NCI-H82 (cell line): ENCODE results near the gene GM2A.
A peak's percentile ranks its signal among the peaks of the same experiment; 100 is the strongest.
"Not testable (repeated sequence)": the region's sequence is repeated elsewhere in the genome, so short reads cannot be mapped to it uniquely, and the experiment has no call there.

Source experiments
- DNase-seq: peaks from one replicate; lab custom pipeline; 2025; lab: John Stamatoyannopoulos, UW

GM2A gene

GRCh38 chr5:151228986-151229385 lies 24.0 kb upstream of the GM2A start:
- DNase-seq, result no peak

DNA sequence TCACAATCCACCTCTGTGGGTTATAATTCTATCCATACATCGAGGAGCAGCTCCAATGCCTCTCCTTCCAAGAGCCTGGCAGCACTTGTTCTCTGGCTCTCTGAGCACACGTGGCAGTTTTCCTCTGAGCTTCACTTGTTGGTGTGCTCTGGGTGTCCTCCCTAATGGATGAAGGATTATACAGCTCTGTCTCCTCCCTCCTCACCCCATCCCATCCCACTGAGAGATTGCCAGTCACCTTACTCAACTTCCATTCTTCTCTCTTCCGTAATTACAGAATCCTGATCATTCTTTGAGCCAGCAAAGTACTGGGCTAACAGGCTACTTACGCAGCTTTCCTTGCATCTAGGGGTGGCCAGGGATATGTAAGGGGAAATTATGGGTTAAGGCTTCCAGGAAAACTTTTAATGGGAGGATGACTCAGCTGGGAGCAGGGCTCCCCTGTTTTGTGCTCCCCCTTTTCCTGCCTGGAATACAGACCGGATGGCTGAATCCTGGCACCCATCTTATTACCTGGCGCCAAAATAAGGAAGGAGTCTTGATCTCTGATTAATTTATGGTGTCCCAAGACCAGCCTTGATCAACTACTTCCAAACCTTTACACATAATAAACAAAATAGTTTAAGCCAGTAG lies 22.8 kb upstream of the GM2A start:
- no peak for DNase-seq

- DNase-seq, result no peak
Observed at GRCh38 chr5:151231359-151231758, 21.6 kb upstream of the GM2A start.

GRCh38 chr5:151233616-151234085 lies 19.3 kb upstream of the GM2A start:
- DNase-seq, result no peak

GRCh38 chr5:151234476-151235238 lies 18.3 kb upstream of the GM2A start:
- no peak for DNase-seq

GRCh38 chr5:151235239-151235571 lies 17.8 kb upstream of the GM2A start:
- DNase-seq, result not testable (repeated sequence)

GRCh38 chr5:151236888-151237287 lies 16.1 kb upstream of the GM2A start:
- DNase-seq, result no peak

DNA sequence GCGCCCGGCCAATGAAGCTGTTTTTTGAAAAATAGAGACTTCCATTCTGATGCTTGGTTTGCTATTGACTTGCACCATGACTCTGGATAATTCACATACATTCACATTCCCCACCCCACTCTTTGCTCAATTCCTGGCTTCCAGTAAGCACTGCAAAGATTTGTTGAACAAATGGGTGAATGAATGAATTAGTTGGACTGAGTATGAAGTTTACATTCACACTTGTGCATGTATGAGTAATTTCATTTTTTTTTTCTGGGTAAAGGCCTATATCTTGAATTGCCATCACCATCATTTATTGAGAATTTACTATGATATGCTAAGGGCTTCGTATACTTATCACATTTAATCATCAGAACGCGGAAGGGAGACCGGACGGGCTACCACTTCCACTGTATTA lies 15.3 kb upstream of the GM2A start:
- DNase-seq, result no peak

GRCh38 chr5:151238303-151238741 lies 14.7 kb upstream of the GM2A start:
- DNase-seq, result no peak

GRCh38 chr5:151239237-151239861 lies 13.6 kb upstream of the GM2A start:
- no peak for DNase-seq

DNA sequence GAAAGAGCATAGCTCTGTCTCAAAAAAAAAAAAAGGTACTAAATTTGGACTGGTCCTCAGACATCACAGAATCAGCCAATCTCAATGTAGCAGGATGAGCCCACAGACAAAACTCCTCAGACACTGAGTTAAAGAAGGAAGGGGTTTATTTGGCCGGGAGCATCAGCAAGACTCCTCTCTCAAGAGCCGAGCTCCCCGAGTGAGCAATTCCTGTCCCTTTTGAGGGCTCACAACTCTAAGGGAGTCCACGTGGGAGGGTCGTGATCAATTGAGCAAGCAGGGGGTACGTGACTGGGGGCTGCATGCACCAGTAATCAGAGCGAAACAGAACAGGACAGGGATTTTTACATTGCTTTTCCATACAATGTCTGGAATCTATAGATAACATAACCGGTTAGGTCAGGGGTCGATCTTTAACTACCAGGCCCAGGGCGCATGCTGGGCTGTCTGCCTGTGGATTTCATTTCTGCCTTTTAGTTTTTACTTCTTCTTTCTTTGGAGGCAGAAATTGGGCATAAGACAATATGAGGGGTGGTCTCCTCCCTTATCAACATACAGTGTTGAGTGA lies 12.6 kb upstream of the GM2A start:
- not testable (repeated sequence) for DNase-seq

DNA sequence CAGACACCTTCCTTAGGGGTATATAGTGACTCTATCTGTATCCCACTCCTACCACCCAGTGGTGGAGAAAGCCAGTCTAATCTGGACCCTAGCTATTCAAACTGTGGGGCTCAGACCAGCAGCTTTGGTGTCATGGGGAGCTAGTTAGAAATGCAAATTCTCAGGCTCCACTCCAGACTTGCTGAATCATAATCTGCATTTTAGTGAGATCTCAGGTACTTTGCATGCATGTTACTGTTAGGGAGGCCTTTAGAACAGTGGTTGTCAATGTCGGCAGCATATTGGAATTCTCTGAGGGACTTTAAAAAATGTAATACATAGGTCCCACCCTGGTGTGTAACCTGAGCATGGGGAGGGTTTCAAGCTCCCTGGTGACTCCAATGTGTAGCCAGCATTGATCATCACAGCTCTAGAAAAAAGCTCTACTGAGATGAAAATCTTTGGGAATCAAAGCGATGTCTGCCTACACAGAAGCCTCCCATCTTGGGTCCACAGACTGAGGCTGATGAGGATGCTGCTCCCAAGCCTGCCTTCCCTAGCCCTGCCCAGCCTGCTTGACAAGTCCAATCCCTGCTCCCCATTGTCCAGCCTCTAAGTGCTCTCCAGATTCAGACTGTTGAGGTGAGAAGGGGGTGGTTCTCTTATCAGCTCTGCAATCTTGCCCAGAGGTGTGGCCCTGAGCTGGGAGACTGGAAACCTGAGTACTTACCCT lies 11.9 kb upstream of the GM2A start:
- no peak for DNase-seq

DNA sequence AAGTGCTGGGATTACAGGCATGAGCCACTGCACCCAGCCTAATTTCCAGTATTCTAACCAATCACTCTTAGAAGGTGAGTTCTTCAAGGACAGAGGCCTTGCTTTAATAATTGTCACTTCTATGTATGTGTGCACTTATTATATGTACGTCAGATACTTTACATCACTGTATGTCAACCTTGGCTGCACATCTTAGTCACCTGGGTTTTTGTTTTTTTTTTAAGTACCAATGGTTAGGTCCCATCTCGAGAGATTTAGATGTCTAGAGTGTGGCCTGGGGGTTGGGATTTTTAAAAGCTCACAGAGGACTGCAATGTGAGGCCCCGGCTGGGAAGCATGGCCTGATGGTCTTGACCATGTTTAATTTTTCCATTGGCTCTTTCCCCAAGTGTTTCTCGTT lies 9.9 kb upstream of the GM2A start:
- no peak for DNase-seq

DNA sequence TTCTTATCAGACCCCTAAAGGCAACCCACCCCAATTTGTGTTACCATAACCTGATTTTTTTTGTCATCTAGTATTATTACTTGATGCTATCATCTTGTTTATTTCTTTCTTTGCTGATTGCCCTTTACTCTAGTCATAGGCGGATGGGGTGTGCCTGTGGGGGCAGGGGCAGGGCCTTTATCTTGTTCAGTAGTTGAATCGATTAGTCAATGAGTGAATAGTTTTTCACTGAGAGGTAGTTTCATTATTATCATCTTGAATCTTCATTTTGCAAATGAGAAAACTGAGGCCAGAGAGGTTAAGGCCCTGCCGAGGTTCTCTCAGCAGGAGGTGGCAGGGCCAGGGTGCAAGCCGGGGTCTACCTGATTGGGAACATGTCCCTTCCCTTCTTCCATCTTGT lies 9.4 kb upstream of the GM2A start:
- DNase-seq, result no peak

DNA sequence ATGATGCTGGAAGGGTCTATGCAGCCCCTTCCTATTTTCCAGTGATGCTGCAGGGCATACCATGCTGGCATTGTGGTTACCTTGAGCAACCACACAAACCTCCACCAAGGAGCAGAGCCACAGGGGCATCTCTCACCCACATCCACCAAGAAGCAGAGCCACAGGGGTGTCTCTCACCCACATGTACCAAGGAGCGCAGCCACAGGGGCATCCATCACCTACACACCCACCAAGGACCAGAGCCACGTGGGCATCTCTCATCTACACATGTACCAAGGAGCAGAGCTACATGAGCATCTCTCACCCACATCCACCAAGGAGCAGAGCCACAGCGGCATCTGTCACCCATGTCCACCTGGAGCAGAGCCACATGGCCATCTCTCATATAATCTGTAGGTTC lies 8.8 kb upstream of the GM2A start:
- DNase-seq, result no peak

- no peak for DNase-seq
Observed at GRCh38 chr5:151245680-151246219, 7.2 kb upstream of the GM2A start.

DNA sequence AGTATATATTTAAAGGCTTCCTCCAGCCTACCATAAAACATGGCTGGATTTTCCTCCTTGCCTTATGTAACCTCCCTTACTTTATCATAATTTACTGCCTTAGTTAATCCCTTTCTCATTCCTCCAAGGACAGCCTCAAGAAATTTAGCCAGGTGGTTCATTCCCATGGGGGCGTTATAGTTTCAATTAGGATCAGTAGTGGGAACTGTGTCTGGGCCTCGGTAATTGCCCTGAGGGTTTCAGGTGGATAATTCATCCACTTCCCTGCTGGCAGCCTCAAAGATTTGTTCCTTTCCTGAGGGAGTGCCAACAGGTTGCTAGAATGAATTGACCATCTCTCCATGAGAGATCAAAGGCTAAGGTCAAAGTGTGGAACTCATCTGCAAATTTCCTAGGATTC lies 4.3 kb upstream of the GM2A start:
- DNase-seq, result peak; percentile 91

GRCh38 chr5:151249281-151249680 lies 3.7 kb upstream of the GM2A start:
- DNase-seq, result no peak

DNA sequence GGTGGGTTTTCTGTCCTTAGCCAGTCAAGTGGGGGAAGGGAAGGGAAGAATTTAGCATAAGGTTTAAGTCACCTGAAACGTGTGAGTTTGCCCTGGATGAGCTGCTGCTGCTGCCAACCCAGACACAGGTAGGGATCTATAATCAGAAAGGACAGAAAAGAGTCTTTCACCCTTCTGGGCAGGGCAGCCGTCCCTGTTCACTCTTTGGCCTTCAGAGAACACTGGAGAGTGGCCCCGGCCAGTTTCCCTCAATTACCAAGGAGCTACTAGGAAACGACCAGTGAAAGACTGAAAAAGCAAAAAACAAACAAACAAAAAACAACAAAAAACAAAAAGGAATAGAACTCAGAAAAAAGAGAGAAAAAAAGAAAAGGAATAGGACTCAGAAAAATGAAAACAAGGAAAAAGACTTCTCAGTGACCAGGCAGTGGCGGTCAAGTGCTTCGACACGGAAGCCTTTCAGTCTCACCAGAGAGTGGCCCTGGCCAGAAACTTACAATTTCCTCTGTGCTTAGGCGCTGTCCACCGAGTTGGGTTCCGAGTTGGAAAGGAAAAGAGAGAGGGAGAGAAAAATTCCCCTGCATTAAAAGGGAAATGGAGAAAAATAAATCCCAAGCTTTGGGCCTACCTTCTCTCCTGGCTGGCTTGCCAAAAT lies 2.5 kb upstream of the GM2A start:
- DNase-seq, result no peak

- no peak for DNase-seq
Observed at GRCh38 chr5:151251001-151251551, 1.9 kb upstream of the GM2A start.

GRCh38 chr5:151251621-151252020 lies 1.4 kb upstream of the GM2A start:
- no peak for DNase-seq
